B cell (primary cell): ENCODE results near the gene DNAJB6. TPM values are rescaled to one million over a fixed set of nuclear protein-coding genes. Genes with fewer than 3 reads are reported as not detected.

ENCODE experiments used
- ATAC-seq: fragments of 200-7000 bp; cut with Tn5 transposase; one replicate; pipeline ENCODE4 v1.10.0; 2021; ENCODE audit warnings: low read depth, mild to moderate bottlenecking, moderate number of reproducible peaks, moderate library complexity
- CTCF ChIA-PET: fragments of 350-600 bp; sonication (Branson Sonifier 250); formaldehyde crosslinking; loops from one replicate; lab custom pipeline; 2021; ENCODE audit warnings: antibody characterized with exemption, inconsistent platforms; lab: Charles Lee
- POLR2A ChIA-PET: fragments of 350-600 bp; sonication (Branson Sonifier 250); formaldehyde crosslinking; loops from one replicate; lab custom pipeline; 2021; ENCODE audit warnings: antibody characterized with exemption; lab: Charles Lee
- DNase-seq: peaks from one replicate; pipeline ENCODE4 v3.0.0; 2013
- H2AFZ ChIP-seq: 2 replicates; pipeline ENCODE4 v1.6.1; 2012; ENCODE audit warnings: mild to moderate bottlenecking, low read depth, low read length; ENCODE audit not compliant: insufficient read depth, poor library complexity, severe bottlenecking
- H3K27ac ChIP-seq, 2 donors: 1 replicate in 1 of 2; 2 replicates in 1 of 2; pipeline ENCODE4 v1.5.1; 2012 to 2013; ENCODE audit warnings: low read length in 2 of 2, mild to moderate bottlenecking in 2 of 2, moderate library complexity in 1 of 2
- H3K27me3 ChIP-seq, 4 experiments: fragments of 200-600 bp in 1 of 4; sonication (generic) in 1 of 4; replicated peaks in 1 of 4; 1 replicate in 2 of 4; 2 replicates in 2 of 4; pipeline versions ENCODE4 v1.6.1 to v1.7.0; 2013 to 2016; ENCODE audit warnings: low read length in 3 of 4, mild to moderate bottlenecking in 2 of 4, mixed read lengths in 1 of 4, moderate library complexity in 1 of 4; ENCODE audit not compliant: insufficient read depth in 4 of 4, control insufficient read depth in 3 of 4; ENCODE audit errors: control extremely low read depth in 1 of 4
- H3K36me3 ChIP-seq, 2 experiments: replicated peaks in 1 of 2; 1 replicate in 1 of 2; 2 replicates in 1 of 2; pipeline versions ENCODE4 v1.6.1 to v1.7.1; 2013; ENCODE audit warnings: low read length in 1 of 2; ENCODE audit not compliant: insufficient read depth in 2 of 2, control insufficient read depth in 1 of 2; ENCODE audit errors: control extremely low read depth in 1 of 2, extremely low read depth in 1 of 2
- H3K4me1 ChIP-seq, 2 donors: fragments of 200-600 bp in 1 of 2; sonication (generic) in 1 of 2; 1 replicate in 1 of 2; 2 replicates in 1 of 2; pipeline versions ENCODE4 v1.5.1 to v1.6.1; 2013 to 2017; ENCODE audit warnings: low read length in 2 of 2; ENCODE audit not compliant: control insufficient read depth in 2 of 2, insufficient read depth in 2 of 2
- H3K4me2 ChIP-seq: replicated peaks from 2 replicates; pipeline ENCODE3; 2012; ENCODE audit warnings: mild to moderate bottlenecking, low read depth, low read length; ENCODE audit not compliant: poor library complexity, severe bottlenecking
- H3K4me3 ChIP-seq, 5 experiments: fragments of 200-600 bp in 1 of 5; sonication (generic) in 1 of 5; 1 replicate in 3 of 5; 2 replicates in 2 of 5; pipeline versions ENCODE4 v1.5.1 to v1.7.0; 2011 to 2016; ENCODE audit warnings: low read length in 4 of 5, mild to moderate bottlenecking in 4 of 5, low read depth in 2 of 5, control low read depth in 1 of 5, moderate library complexity in 1 of 5; ENCODE audit not compliant: insufficient read depth in 1 of 5; ENCODE audit errors: control extremely low read depth in 1 of 5, extremely low read depth in 1 of 5
- H3K79me2 ChIP-seq: fragments of 200-600 bp; sonication (generic); one replicate; pipeline ENCODE4 v1.6.0; 2016; ENCODE audit warnings: low read length; ENCODE audit not compliant: control insufficient read depth, insufficient read depth
- H3K9ac ChIP-seq: fragments of 200-600 bp; sonication (generic); 2 replicates; pipeline ENCODE4 v1.6.1; 2017; ENCODE audit warnings: mild to moderate bottlenecking, low read length, moderate library complexity
- H3K9me3 ChIP-seq, 3 donors: one replicate each; pipeline versions ENCODE4 v1.6.1 to v1.7.1; 2013; ENCODE audit warnings: low read length in 2 of 3; ENCODE audit not compliant: control insufficient read depth in 2 of 3, insufficient read depth in 1 of 3; ENCODE audit errors: control extremely low read depth in 1 of 3
- H4K20me1 ChIP-seq: 2 replicates; pipeline ENCODE4 v1.6.0; 2012; ENCODE audit warnings: mild to moderate bottlenecking, low read length; ENCODE audit not compliant: insufficient read depth, control insufficient read depth, poor library complexity, severe bottlenecking
- H3K27ac Mint-ChIP-seq: one replicate; pipeline ENCODE4 v1.8.0; 2021; ENCODE audit warnings: mixed read lengths
- H3K27me3 Mint-ChIP-seq: one replicate; pipeline ENCODE4 v1.8.0; 2021; ENCODE audit warnings: mixed read lengths
- H3K4me1 Mint-ChIP-seq: one replicate; pipeline ENCODE4 v1.8.0; 2021; ENCODE audit warnings: mixed read lengths
- H3K4me3 Mint-ChIP-seq: one replicate; pipeline ENCODE4 v1.8.0; 2021; ENCODE audit warnings: mixed read lengths
- H3K9me3 Mint-ChIP-seq: one replicate; pipeline ENCODE4 v1.8.0; 2022; ENCODE audit warnings: mixed read lengths; ENCODE audit not compliant: insufficient read depth
- EZH2 ChIP-seq: IDR thresholded peaks from 2 replicates; pipeline ENCODE4 v1.6.1; 2012; ENCODE audit warnings: borderline replicate concordance, low read depth, mild to moderate bottlenecking, moderate library complexity, low read length; ENCODE audit not compliant: insufficient read depth, poor library complexity, severe bottlenecking
- WGBS: methylation state at CpG from one replicate; pipeline ENCODE4 v1.1.5; 2013; ENCODE audit warnings: missing lambda C conversion rate; ENCODE audit not compliant: insufficient coverage; 5-methylcytosine and 5-hydroxymethylcytosine counted together
- intact Hi-C: fragments of 100-400 bp; cut with micrococcal nuclease; formaldehyde crosslinking; loops from one replicate; pipeline ENCODE4 v1.10.0; 2022
- polyA plus RNA-seq: library from polyadenylated mRNA; depleted of rRNA; stranded (reverse); fragments of >200 nt; gene quantifications from 2 replicates; pipeline ENCODE4 v1.2.3, GENCODE V29; 2012
- total RNA-seq, 2 donors: library from RNA; stranded (reverse); fragments of 120-200 nt in 1 of 2; gene quantifications; 1 replicate in 1 of 2; 2 replicates in 1 of 2; pipeline versions ENCODE4 v1.2.3 to v1.2.4, GENCODE V29; 2013 to 2022
- TF ChIP-seq, protein P1 (sequence below): fragments of 200-600 bp; IDR thresholded peaks from one replicate; pipeline ENCODE4 v1.8.0; 2022; ENCODE audit warnings: antibody characterized with exemption, mild to moderate bottlenecking

DNAJB6 gene
- total and polyA plus RNA-seq, 2 donors (not counting 1 experiment from before 2014, with no cell fraction given): 22.4 to 116 TPM

DNA sequence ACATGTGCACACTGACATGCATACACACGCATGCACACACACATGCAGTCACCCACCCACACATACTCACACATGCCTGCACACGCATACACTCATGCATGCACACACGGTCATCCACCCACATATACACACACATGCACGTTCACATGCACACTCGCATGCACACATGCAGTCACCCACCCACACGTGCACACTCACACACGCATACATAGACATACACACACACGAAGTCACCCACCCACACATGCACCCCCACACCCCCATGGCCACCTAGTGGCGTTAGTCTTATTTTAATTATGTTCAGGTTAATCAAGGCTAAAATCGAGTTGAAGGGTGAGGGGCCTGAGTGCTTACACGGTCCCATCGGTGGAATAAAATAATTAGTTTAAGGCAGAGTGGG lies 96.8 kb downstream of the DNAJB6 start:
- H3K9ac ChIP-seq: no peak overlapping the region
- Mint-ChIP-seq H3K4me1 (peaks cover 14% of the 10 kb centered on the region), H3K27ac (no peak overlapping the region), H3K4me3 (peak overlapping the region; percentile 1), H3K27me3 (peaks cover 16% of the 10 kb centered on the region), H3K9me3 (no peaks in the 10 kb centered on the region)
- H3K4me3 ChIP-seq: no peak overlapping the region
- H3K79me2 ChIP-seq: no peaks in the 10 kb centered on the region
- H3K9me3 ChIP-seq: peaks cover 0 to 7% (median 0%) of the 10 kb centered on the region in 3 donors
- 88% methylated on average over 5 of the region's 12 CpGs for WGBS
- TF ChIP-seq, protein P1, sequence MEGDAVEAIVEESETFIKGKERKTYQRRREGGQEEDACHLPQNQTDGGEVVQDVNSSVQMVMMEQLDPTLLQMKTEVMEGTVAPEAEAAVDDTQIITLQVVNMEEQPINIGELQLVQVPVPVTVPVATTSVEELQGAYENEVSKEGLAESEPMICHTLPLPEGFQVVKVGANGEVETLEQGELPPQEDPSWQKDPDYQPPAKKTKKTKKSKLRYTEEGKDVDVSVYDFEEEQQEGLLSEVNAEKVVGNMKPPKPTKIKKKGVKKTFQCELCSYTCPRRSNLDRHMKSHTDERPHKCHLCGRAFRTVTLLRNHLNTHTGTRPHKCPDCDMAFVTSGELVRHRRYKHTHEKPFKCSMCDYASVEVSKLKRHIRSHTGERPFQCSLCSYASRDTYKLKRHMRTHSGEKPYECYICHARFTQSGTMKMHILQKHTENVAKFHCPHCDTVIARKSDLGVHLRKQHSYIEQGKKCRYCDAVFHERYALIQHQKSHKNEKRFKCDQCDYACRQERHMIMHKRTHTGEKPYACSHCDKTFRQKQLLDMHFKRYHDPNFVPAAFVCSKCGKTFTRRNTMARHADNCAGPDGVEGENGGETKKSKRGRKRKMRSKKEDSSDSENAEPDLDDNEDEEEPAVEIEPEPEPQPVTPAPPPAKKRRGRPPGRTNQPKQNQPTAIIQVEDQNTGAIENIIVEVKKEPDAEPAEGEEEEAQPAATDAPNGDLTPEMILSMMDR: no peak
- no peak for TF ChIP-seq EZH2
- POLR2A ChIA-PET: no interaction called here
- H3K36me3 ChIP-seq: no peaks in the 10 kb centered on the region
- CTCF ChIA-PET: interaction anchor here (1.7 kb wide), 1 partner anchor 16 kb away, joined by 4 read pairs; no protein-coding TSS in a partner anchor
- DNase-seq (no peak), ATAC-seq (no peak)
- H3K4me1 ChIP-seq: peaks cover 4 to 9% of the 10 kb centered on the region in 2 donors
- no peak overlapping the region for H2AFZ ChIP-seq
- H4K20me1 ChIP-seq: no peaks in the 10 kb centered on the region
- no peak overlapping the region for H3K4me2 ChIP-seq
- H3K27ac ChIP-seq: no peak overlapping the region
- H3K27me3 ChIP-seq: peaks cover 0 to 8% (median 0%) of the 10 kb centered on the region in 4 experiments
- intact Hi-C loops: no loop called here

DNA sequence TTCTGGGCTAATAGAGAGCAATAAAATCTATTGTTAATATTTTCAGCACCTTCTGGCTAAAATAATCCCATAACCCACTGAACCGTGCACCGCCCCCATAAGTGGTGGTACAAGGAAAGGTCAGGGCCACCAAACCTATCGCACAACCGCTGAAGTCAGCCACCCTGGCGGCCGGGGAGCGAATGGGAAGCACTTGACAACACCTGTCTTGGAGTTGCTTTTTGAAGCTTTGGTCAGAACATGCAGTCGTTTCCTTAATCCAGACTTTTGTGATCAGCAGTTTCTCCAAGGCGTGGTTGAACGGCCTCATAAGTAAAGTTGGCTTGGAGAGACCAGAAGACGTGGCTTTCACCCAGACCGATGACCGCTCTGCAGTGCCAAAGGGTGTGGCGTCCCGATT lies 97.4 kb downstream of the DNAJB6 start:
- no peak for ATAC-seq
- ChIA-PET CTCF (interaction anchor here (1.7 kb wide), 1 partner anchor 17 kb away, joined by 4 read pairs; no protein-coding TSS in a partner anchor), POLR2A (no interaction called here)
- no peaks in the 10 kb centered on the region for H3K36me3 ChIP-seq
- Mint-ChIP-seq H3K27ac (no peak overlapping the region), H3K4me1 (peaks cover 14% of the 10 kb centered on the region), H3K27me3 (peaks cover 16% of the 10 kb centered on the region), H3K9me3 (no peaks in the 10 kb centered on the region), H3K4me3 (no peak overlapping the region)
- H3K4me2 ChIP-seq: no peak overlapping the region
- intact Hi-C loops: no loop called here
- H4K20me1 ChIP-seq: no peaks in the 10 kb centered on the region
- H2AFZ ChIP-seq: no peak overlapping the region
- TF ChIP-seq, protein P1: no peak
- TF ChIP-seq EZH2: no peak
- H3K27ac ChIP-seq: no peak overlapping the region
- H3K79me2 ChIP-seq: no peaks in the 10 kb centered on the region
- 93% methylated on average over 10 of the region's 15 CpGs for WGBS
- no peak for DNase-seq
- H3K4me1 ChIP-seq: peaks cover 4 to 9% of the 10 kb centered on the region in 2 donors
- peaks cover 0 to 8% (median 0%) of the 10 kb centered on the region in 4 experiments for H3K27me3 ChIP-seq
- H3K4me3 ChIP-seq: no peak overlapping the region
- peaks cover 0 to 11% (median 0%) of the 10 kb centered on the region in 3 donors for H3K9me3 ChIP-seq
- H3K9ac ChIP-seq: no peak overlapping the region
